Activated T-helper 9 cell treated with anti-CD3 and anti-CD28 coated beads, Interleukin-2, amount 50 U/mL, for 16 hours (primary cell): Measurements from ENCODE around the gene YJU2.
A peak's percentile ranks its signal among the peaks of the same experiment; 100 is the strongest.
"Not testable (repeated sequence)": the region's sequence is repeated elsewhere in the genome, so short reads cannot be mapped to it uniquely, and the experiment has no call there.

Source experiments
- DNase-seq: peaks from one replicate; pipeline ENCODE4 v3.0.0-alpha.2; 2020; ENCODE audit warnings: low read depth

YJU2 gene

DNA sequence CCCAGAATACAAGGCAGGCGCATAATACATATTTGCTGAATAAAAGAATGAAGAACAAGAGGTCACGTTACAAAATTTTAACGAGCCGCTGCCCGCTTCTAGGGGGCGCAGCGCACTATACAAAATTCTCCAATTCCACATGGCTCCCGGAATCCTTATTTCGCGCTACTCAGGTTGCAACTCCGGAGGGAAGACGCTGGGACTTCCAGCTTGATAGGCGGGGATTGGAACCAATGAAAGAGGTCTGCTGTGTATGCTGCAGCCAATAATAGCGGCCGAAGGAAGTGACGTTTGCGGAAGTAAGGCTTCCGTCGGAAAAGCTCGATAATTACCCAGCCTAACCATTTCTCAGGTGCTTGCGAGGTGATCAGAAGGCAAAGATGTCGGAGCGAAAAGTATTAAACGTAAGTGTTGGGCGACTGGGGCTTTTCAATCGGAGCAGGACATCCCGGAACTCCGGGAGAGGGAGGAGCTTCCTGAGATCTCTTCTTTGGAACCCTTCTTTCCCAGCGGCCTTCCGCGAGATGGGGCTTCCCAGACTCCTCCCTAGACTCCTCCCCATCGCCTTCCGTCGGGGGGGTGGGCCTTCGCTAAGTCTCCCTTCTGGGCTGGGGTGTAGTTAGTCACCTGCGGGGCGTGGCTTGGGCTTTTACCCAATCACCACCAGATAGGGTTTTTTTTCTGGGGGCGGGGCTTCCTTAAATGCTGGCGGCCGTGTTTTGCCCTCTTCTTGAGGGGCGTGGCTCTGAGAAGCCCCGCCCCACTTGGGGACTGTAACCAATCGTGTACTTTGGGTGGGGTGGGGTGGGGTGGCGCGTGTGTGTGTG lies at the start of gene YJU2:
Gene YJU2, plus strand, starts transcription at position 314 of the 827 bp plus-strand sequence. Its CDS starts 67 bp downstream, at position 381.
- DNase-seq: peak; percentile 96

DNA sequence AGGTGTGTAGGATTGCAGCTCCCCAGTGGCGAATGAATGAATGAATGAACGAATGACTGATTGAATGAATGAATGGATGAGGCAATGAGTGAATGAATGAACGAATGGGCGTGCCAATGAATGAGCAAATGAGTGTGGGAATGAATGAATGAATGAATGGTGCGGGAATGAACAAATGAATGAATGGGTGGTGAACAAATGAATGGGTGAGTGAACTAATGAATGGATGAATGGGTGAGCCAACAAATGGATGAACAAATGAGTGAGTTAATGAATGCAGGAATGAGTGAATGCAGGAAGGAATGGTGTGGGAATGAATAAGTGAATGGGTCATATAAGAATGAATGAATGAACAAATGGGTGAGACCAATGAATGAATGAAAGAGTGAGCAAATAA lies 49.7 kb upstream of the YJU2 start:
- no peak for DNase-seq

DNA sequence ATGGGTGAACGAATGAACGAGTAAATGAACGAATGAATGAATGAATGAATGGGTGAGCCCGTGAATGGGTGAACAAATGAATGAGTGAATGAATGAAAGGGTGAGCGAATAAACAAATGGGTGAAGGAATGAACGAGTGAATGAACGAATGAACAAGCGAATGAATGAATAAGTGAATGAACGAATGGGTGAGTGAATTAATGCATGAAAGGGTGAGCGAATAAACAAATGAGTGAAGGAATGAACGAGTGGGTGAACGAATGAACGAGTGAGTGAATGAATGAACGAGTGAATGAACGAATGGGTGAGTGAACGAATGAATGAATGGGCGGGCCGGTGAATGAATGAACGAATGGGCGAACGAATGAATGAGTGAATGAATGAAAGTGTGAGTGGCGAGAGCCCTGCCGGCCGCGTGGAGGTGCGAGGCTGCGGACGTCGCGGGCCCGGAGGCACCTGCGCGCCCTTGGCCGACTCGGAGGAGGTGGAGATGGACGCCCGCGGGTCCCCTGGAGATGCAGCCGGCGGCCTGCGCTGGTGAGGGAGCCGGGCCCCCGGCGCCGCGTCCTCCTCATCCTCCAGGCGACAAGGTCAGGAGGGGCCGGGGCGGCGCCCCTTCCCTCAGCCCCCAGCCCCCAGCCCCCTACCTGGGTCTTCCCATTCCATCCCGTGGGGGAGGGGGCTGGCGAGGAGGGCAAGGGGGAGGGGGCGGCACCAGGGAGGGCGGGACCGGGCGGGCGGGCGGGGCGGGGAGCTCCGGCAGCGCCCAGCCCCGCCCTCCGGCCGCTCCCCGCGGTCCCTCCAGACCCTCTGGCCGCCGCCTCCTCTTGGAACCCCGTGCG lies 49.0 kb upstream of the YJU2 start:
- DNase-seq: no peak

DNA sequence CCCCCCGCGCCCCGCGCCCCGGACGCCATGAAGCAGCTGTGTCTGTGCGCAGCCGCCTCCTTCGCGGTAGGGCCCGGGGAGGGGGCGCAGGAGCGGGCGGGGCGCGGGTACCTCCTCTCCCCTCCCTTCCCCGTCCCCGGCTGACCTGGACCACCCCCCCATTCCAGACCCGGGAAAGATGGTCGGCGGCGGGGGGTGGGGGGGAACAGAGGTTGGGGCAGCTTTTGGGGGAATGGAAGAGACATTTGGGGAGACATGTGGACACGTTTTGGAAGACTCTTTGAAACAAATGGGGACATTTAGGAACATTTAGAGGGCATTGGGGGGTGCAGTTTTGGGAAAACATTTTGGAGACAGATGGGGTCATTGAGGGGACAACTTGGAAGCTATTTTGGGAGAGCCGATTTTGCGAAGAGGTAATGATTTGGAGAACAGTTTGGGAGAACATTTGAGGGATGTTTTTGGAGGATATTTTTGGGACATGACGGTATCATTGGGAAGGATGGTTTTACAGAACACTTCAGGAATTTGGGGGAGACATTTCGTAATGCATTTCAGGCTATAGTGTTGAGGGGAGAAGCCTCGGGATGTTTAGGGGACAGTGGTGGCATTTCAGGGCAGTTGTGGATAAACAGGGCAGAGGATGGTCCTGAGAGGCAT lies 48.3 kb upstream of the YJU2 start:
- DNase-seq: no peak

DNA sequence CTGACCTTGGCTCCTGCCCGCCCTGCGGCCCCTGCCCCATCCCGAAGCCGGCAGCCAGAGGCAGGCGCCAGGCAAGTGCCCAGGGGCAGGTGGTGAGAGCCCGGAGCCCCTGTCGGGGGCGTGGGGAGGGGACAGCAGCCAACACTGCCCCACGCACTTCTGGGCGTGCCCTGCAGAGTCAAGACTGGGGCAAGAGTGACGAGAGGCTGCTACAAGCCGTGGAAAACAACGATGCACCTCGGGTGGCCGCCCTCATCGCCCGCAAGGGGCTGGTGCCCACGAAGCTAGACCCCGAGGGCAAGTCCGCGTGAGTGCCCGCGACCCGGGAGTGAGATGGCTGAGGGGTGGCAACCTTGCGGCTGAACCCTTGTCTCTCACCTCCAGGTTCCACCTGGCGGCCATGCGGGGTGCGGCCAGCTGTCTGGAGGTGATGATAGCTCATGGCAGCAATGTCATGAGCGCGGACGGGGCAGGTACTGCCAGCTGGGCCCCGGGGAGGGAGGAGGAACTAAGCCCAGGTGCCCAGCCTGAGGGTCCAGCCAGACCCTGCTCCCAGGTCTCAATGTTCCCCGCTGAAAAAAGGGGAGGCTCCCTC lies 47.1 kb upstream of the YJU2 start:
- no peak for DNase-seq

DNA sequence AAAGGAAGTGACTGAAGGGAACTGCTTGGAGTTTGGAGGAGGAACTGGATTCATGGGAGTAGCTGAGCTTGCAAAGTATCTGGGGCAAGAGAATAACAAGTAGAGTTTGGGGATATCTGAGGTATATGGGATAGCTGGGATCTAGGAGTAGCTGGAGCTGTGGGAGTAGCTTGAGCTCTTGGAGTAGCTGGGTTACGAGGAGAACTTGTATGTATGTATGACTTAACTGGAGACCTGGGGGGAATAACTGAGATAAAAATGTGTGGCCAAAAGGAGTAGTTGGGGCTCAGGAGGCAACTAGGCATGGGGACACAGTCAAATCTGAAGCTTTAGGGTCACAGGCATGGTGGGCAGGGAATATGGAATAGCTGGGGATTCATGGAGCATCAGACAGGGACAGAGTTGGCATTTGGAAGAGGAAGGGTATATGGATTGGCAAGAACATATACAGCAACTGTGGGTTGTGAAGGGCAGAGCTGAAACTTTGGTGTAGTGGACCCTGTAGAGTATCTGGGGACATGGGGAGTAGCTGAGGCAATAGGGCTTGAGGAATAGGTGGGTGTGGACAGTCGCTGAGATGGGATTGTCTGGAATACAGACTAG lies 45.8 kb upstream of the YJU2 start:
- DNase-seq: no peak

DNA sequence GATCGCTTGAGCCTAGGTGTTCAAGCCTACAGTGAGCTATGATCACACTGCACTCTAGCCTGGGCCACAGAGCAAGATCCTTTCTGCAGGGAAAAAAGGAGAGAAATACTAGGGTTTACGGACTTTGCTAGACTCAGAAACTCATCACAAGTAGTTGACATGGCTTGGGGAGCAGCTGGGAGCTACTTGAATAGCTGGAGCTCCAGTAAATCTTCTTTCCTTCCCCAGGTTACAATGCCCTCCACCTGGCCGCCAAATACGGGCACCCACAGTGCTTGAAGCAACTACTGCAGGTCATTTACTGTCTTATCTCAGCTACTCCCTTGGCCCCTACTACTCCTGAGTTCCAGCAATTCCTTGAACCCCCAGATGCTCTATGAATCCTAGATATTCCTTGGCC lies 45.1 kb upstream of the YJU2 start:
- no peak for DNase-seq

DNA sequence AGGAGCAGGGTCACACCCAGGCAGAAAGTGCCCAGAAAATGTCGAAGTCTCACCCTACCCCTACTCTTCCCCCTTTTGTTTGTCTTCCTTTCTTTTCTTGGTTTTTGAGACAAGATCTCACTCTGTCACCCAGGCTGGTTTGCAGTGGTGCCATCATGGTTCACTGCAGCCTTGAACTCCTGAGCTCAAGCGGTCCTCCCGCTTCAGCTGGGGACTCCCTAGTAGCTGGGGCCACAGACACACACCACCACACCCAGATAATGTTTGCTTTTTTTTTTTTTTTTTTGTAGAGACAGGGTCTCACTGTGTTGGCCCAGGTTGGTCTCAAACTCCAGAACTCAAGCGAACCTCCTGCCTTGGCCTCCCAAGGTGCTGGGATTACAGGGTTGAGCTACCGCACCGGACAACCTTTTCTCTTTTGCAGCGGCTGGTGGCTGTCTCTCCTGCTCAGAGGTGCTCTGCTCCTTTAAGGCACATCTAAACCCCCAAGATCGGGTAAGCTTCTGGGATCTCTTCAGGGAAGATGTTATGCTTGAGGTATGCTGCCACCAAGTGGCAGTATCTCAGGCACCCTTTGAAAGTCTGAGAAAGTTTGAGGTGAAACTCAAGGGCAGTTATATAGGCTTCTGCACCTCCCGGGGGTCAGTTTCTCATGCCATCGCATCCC lies 39.9 kb upstream of the YJU2 start:
- no peak for DNase-seq

DNA sequence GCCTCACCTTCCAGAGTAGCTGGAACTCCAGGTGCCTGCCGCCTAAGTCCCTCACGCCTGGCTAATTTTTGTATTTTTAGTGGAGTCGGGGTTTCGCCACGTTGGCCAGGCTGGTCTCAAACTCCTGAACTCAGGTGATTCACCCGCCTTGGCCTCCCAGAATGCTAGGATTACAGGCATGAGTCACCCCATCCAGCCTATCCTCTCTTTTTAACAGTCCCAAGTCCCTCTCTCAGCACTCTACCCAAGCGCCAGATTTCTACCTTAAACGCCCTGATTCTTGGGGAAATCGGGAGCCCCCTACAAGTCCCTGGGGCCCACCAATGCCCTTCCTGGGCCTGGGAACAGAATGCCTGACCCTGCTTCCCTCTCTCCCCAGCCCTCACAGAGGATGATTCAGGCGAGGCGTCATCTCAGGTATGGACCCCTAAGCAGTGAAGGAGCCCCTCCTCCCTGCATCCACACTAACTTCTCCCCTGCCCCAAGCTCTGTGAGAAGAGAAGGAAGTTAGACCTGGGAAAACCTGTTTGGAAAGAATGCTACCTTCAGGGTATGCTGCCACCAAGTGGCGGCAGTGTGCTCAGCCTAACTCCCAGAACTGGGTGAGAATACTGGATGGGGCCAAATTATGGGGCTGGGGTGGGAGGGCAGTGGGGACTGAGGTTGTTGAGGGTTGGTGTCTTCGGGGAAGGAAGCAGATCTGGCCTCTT lies 38.3 kb upstream of the YJU2 start:
- no peak for DNase-seq

DNA sequence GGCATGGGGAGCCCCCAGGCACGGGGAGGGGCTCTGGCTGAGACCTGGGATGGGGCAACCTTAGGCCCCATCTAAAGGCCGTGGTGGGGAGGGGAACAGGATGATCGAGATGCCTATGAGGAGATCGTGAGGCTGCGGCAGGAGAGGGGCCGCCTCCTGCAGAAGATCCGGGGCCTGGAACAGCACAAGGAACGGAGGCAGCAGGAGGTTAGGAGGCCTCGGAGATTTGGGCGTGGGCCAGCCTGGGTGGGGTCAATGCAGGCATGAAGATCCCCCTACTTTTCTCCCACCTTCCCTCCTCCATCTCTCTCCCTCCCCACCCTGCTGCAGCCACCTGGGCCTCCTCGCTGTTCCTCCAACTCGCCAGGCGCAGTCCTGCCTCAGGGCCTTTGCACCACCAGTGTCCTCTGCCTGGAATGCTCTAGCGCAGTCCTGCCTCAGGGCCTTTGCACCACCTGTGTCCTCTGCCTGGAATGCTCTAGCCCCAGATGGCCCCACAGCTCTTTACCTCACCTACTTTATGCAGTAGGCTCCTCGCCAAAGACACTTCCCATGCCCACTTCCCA lies 36.6 kb upstream of the YJU2 start:
- no peak for DNase-seq

DNA sequence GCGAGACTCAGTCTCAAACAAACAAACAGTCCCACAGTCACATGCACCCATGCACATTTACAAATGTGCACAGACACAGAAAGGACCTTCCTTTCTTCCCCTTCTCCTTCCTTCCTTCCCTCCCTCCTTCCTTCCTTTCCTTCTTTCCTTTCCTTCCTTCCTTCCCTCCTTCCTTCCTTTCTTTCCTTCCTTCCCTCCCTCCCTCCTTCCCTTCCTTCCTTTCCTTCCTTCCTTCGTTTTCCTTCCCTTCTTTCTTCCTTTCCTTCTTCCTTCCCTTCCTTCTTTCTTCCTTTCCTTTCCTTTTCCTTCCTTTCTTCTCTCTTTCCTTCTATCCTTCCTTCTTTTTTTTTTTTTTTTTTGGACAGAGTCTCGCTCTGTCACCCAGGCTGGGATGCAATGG lies 33.8 kb upstream of the YJU2 start:
- no peak for DNase-seq

DNA sequence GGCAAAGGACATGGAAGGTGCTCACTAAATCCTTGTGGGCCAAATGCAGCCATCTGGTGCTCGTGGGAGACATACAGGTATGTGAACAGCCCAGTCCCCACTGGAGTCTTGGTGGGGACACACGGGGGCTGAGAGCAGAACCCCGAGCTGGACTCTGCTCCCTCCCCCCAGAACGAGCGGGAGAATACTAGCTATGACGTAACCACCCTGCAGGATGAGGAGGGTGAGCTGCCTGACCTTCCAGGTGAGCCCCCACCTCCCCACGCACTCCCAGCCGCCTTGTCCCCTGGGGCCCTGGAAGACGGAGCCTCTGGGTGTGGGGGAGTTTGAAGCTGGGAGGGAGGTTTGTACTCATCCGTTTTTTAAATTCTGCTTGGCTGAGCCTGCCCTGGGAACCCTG lies 31.1 kb upstream of the YJU2 start:
- DNase-seq: no peak

DNA sequence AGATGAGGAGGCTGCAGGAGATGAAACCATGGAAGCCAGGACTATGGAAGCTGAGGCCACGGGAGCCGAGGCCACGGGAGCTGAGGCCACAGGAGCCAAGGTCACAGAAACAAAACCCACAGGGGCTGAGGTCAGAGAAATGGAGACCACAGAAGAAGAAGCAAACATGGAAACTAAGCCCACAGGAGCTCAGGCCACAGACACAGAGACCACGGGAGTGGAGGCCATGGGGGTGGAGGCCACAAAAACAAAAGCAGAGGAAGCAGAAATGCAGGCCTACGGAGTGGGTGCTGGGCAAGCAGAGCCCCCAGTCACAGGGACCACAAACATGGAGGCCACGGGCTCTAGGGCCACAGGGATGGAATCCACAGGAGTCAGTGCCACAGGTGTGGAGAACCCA lies 30.0 kb upstream of the YJU2 start:
- DNase-seq: no peak

DNA sequence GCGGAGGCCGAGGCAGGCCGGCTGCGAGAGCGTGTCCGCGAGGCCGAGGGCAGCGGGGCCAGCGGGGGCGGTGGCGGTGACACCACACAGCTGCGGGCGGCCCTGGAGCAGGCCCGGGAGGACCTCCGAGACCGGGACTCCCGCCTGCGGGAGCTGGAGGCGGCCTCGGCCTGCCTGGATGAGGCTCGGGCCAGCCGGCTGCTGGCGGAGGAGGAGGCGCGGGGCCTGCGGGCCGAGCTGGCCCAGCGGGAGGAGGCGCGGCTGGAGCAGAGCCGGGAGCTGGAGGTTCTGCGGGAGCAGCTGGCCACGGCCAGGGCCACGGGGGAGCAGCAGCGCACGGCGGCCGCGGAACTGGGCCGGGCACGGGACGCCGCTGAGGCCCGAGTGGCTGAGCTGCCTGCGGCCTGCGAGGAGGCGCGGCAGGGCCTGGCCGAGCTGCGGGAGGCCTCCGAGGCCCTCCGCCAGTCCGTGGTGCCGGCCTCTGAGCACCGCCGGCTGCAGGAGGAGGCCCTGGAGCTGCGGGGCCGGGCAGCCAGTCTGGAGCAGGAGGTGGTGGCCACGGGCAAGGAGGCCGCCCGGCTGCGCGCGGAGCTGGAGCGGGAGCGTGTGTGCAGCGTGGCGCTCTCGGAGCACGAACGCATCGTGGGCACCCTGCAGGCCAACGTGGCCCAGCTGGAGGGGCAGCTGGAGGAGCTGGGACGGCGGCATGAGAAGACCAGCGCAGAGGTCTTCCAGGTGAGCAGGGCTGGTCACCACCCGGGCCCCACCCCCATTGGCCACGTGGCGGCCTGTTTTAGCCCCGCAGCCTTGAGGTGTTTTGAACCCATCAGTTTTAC lies 29.2 kb upstream of the YJU2 start:
- no peak for DNase-seq

DNA sequence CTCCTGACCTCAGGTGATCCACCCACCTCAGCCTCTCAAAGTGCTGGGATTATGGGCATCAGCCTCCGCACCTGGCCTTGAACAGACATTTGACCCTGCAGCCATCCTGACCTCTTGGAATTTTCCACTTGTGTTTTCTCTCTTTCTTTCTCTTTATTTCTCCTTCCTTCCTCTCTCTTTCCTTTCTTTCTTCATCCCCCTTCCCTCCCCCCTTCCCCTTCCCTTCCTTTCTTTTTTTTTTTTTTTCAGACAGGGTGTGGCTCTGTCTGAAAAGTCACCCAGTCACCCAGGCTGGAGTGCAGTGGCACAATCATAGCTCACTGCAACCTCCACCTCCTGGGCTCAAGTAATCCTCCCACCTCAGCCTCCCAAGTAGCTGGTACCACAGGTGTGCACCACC lies 28.4 kb upstream of the YJU2 start:
- not testable (repeated sequence) for DNase-seq

DNA sequence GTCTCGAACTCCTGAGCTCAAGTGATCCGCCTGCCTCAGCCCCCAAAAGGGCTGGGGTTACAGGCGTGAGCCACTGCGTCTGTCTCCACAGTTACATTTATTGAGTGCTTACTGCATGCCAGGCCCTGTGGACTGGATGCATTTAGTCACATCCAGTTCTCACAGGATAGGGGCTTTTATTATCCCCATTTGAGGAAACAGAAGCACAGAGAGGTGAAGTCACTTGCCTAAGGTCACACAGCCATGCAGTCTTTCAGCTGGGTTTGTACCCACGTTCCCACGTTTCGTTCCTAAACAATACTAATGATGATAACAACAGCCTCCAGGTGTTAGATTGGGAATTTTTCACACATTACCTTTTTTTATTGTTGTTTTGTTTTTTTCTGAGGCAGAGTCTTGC lies 26.7 kb upstream of the YJU2 start:
- no peak for DNase-seq

DNA sequence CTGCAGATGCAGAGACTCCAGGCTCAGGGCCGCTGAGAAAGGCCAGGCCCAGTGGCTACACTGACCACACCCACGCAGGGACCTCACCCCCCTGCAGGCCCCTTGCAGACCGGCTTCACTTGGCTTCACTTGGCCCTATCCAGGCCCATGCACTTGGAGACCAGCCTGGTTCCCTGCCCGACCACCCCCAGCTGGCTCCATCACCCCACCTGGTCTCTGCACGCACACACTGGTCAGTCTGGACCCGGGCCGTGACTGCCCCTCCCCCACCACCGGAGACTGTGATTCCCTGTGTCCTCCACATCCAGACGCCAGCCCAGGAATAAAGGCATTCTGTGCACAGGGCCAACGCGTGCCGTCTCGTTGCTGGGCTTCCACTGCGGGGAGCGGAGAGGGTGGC lies 22.4 kb upstream of the YJU2 start:
- DNase-seq: no peak

DNA sequence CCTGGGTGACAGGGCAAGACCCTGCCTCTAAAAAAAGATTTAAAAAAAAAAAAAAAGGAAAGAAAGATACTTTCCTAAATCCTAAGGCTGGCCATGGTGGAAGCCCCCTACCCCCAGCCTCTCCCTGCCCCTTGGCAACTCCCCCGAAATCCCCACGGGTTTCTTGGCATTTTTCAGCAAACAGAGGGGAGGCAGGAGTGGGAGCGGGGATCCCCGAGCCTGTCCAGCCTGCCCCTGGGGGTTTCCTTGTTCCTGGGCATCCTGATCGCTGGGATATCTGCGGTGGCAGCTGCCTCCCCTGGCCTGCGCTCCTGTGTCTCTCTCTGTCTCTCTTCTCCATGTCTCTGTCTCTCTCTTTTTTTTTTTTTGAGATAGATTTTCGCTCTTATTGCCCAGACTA lies 21.0 kb upstream of the YJU2 start:
- DNase-seq: no peak

DNA sequence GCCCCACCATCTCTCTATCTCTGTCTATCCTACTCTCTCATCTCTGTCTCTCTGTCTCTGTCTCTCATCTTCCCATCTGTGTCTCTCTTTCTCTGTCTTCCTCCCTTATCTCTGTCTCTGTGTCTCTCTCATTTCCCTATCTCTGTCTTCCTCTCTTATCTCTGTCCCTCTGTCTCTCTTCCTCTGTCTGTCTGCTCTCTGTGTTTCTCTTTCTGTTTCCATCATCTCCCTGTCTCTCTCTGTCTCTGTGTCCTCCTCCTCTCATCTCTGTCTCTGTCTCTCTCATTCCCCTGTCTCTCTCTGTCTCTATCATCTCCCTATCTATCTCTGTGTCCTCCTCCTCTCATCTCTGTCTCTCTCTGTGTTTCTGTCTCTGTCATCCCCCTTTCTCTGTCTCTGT lies 19.1 kb upstream of the YJU2 start:
- no peak for DNase-seq

DNA sequence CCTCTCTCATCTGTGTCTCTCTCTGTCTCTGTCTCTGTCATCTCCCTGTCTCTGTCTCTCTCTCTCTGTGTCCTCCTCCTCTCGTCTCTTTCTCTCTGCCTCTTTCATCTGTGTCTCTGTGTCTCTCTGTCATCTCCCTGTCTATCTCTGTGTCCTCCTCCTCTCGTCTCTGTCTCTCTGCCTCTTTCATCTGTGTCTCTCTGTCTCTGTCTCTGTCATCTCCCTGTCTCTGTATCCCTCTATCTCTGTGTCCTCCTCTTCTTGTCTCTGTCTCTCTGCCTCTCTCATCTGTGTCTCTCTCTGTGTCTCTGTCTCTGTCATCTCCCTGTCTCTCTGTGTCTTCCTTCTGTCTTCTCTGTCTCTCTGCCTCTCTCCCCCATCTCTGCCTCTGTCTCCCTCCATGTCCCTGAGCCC lies 18.1 kb upstream of the YJU2 start:
- DNase-seq: no peak
